GM19043 (cell line): ENCODE data around the gene SRRM2.

Source experiments
- ATAC-seq: cut with Tn5 transposase; IDR thresholded peaks from one replicate; pipeline ENCODE4 v1.9.1; 2021; ENCODE audit warnings: low read depth; ENCODE audit not compliant: unreplicated experiment

Gene SRRM2

GRCh38 chr16:2775131-2775716 is 22.8 kb downstream of the SRRM2 start:
- no peak for ATAC-seq

- ATAC-seq: no peak
Measured at GRCh38 chr16:2775765-2776499, 23.5 kb downstream of the SRRM2 start.

- no peak for ATAC-seq
Measured at GRCh38 chr16:2776500-2777139, 24.2 kb downstream of the SRRM2 start.

GRCh38 chr16:2777231-2777902 is 24.9 kb downstream of the SRRM2 start, which contains the start of gene ELOB:
Gene ELOB (minus strand): TSS chr16:2777280. CDS start chr16:2777239, 41 bp downstream.
- ATAC-seq: no peak

- ATAC-seq: no peak
Measured at GRCh38 chr16:2777903-2778629, 25.6 kb downstream of the SRRM2 start.

- ATAC-seq: no peak
Measured at GRCh38 chr16:2778630-2778958, 26.2 kb downstream of the SRRM2 start.

GRCh38 chr16:2779151-2779920 is 26.9 kb downstream of the SRRM2 start:
- no peak for ATAC-seq

- no peak for ATAC-seq
Measured at GRCh38 chr16:2779978-2780898, 27.8 kb downstream of the SRRM2 start.

- ATAC-seq: no peak
Measured at GRCh38 chr16:2782583-2783351, 30.3 kb downstream of the SRRM2 start.

GRCh38 chr16:2783581-2784357 is 31.3 kb downstream of the SRRM2 start:
- ATAC-seq: no peak

GRCh38 chr16:2784358-2785100 is 32.1 kb downstream of the SRRM2 start:
- no peak for ATAC-seq

GRCh38 chr16:2785101-2785991 is 32.9 kb downstream of the SRRM2 start:
- no peak for ATAC-seq

- no peak for ATAC-seq
Measured at GRCh38 chr16:2786061-2786825, 33.8 kb downstream of the SRRM2 start.

GRCh38 chr16:2786826-2787151 is 34.4 kb downstream of the SRRM2 start:
- ATAC-seq: no peak

- ATAC-seq: no peak
Measured at GRCh38 chr16:2787406-2787805, 35.0 kb downstream of the SRRM2 start, which contains the start of gene PRSS33. Gene PRSS33 (minus strand): TSS chr16:2787560. CDS start chr16:2786547, 1,013 bp downstream.
